ENCODE results near the gene FAM216A.

DNA sequence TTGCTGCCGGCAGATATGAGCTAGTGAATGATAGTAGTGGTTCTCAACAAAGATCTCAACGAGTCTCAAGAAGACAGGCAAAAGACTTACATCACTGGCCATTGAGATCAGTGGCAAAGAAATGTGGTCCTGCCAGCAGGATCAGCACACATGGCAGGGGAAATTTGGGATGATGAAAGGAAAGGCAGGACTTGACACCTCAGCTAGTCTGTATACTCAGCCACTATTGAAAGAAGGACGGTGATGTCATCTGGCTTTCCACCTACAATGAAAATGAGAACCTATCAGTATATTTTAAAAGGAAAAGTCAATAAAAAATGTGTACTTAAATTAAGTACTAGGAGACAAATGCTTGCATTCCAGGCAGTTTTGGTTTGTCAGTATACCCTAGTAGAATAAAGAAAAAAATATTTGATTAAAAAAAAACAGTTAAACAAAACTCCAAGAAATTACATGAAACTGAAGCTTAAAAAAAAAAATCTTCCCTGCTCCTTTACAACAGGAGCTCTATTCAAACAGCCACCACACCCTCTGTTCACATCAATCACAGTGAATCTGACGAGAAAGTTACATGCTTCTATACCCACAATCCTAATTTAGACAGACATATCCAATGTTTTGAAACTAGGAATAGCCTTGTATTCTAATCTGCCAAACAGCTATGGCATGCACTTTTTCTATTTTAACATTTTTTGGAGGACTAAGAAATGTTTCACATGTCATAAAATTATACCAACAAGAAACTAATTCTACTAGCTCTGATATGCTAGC, 68.4 kb downstream of the FAM216A start:
- TF ChIP-seq EP300 (IDR thresholded peaks at IDR 0.05) (no peak), POLR2AphosphoS5 (IDR thresholded peaks at IDR 0.05) (no peak), POLR2A (IDR thresholded peaks at IDR 0.05) (no peak)
- TF ChIP-seq, protein P1, sequence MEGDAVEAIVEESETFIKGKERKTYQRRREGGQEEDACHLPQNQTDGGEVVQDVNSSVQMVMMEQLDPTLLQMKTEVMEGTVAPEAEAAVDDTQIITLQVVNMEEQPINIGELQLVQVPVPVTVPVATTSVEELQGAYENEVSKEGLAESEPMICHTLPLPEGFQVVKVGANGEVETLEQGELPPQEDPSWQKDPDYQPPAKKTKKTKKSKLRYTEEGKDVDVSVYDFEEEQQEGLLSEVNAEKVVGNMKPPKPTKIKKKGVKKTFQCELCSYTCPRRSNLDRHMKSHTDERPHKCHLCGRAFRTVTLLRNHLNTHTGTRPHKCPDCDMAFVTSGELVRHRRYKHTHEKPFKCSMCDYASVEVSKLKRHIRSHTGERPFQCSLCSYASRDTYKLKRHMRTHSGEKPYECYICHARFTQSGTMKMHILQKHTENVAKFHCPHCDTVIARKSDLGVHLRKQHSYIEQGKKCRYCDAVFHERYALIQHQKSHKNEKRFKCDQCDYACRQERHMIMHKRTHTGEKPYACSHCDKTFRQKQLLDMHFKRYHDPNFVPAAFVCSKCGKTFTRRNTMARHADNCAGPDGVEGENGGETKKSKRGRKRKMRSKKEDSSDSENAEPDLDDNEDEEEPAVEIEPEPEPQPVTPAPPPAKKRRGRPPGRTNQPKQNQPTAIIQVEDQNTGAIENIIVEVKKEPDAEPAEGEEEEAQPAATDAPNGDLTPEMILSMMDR (IDR thresholded peaks at IDR 0.05) = no peak
